Activated B cell treated with CpG ODN at 0.5 μM for 24 hours (primary cell): Measurements from ENCODE around the gene ISM1. TPM values are rescaled to one million over a fixed set of nuclear protein-coding genes. Genes with fewer than 3 reads are reported as not detected.

Source experiments
- ATAC-seq: fragments of 200-7000 bp; cut with Tn5 transposase; one replicate; pipeline ENCODE4 v1.10.0; 2021; ENCODE audit warnings: low read depth, mild to moderate bottlenecking, moderate library complexity
- CTCF ChIA-PET: fragments of 350-600 bp; sonication (Branson Sonifier 250); formaldehyde crosslinking; loops from one replicate; lab custom pipeline; 2021; ENCODE audit warnings: antibody characterized with exemption; lab: Charles Lee
- POLR2A ChIA-PET: fragments of 350-600 bp; sonication (Branson Sonifier 250); formaldehyde crosslinking; loops from one replicate; lab custom pipeline; 2021; ENCODE audit warnings: antibody characterized with exemption; lab: Charles Lee
- DNase-seq: peaks from one replicate; pipeline ENCODE4 v3.0.0; 2022
- H3K27ac Mint-ChIP-seq: one replicate; pipeline ENCODE4 v1.8.0; 2020; ENCODE audit warnings: mixed read lengths
- H3K27me3 Mint-ChIP-seq: one replicate; pipeline ENCODE4 v1.8.0; 2021; ENCODE audit warnings: mixed read lengths
- H3K36me3 Mint-ChIP-seq: one replicate; pipeline ENCODE4 v1.8.0; 2021; ENCODE audit warnings: low read depth, mixed read lengths
- H3K4me1 Mint-ChIP-seq: one replicate; pipeline ENCODE4 v1.8.0; 2021; ENCODE audit warnings: mixed read lengths
- H3K4me3 Mint-ChIP-seq: one replicate; pipeline ENCODE4 v1.8.0; 2020; ENCODE audit warnings: mild to moderate bottlenecking, mixed read lengths
- H3K9me3 Mint-ChIP-seq: one replicate; pipeline ENCODE4 v1.8.0; 2020; ENCODE audit warnings: mixed read lengths
- intact Hi-C: fragments of 100-400 bp; cut with micrococcal nuclease; formaldehyde crosslinking; loops from one replicate; pipeline ENCODE4 v1.15.1; 2024
- total RNA-seq: library from RNA; stranded (reverse); gene quantifications from 2 replicates; pipeline ENCODE4 v1.2.3, GENCODE V29; 2022
- TF ChIP-seq, protein P1 (sequence below): fragments of 200-600 bp; IDR thresholded peaks from one replicate; pipeline ENCODE4 v1.8.0; 2022; ENCODE audit warnings: antibody characterized with exemption, mild to moderate bottlenecking

Gene ISM1
- total RNA-seq, 1 donor from 2014 or later, result not detected

- no peak for ATAC-seq
- intact Hi-C loops, result no loop called here
These were observed 43.8 kb downstream of the ISM1 start for GRCh38 chr20:13264907-13265306.

DNA sequence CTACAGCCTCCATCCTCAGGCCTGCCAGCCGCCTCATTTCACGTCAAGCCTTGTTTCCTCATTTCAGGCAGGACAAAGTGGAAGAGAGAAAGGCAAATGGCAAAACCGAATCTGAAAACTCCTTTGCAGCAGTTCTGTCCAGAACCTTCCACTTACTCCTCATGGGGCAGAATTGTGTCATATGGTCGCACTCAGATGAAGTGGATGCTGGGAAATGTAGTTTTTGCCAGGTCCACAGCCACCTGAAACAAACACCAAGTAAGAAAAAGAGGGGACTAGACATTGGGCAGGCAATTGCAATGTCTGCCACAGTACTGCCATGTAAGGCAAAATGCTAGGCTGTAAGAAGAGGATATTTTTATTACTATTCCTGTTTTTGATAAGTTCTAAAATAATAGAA, 44.9 kb downstream of the ISM1 start:
- H3K27me3 Mint-ChIP-seq, result peaks cover under 1% of the 10 kb centered on the region
- ChIA-PET POLR2A (no interaction called here), CTCF (no interaction called here)
- intact Hi-C loops, result no loop called here
- H3K36me3 Mint-ChIP-seq, result no peaks in the 10 kb centered on the region
- TF ChIP-seq, protein P1, sequence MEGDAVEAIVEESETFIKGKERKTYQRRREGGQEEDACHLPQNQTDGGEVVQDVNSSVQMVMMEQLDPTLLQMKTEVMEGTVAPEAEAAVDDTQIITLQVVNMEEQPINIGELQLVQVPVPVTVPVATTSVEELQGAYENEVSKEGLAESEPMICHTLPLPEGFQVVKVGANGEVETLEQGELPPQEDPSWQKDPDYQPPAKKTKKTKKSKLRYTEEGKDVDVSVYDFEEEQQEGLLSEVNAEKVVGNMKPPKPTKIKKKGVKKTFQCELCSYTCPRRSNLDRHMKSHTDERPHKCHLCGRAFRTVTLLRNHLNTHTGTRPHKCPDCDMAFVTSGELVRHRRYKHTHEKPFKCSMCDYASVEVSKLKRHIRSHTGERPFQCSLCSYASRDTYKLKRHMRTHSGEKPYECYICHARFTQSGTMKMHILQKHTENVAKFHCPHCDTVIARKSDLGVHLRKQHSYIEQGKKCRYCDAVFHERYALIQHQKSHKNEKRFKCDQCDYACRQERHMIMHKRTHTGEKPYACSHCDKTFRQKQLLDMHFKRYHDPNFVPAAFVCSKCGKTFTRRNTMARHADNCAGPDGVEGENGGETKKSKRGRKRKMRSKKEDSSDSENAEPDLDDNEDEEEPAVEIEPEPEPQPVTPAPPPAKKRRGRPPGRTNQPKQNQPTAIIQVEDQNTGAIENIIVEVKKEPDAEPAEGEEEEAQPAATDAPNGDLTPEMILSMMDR, result no peak
- H3K4me1 Mint-ChIP-seq, result no peaks in the 10 kb centered on the region
- ATAC-seq, result no peak
- no peak overlapping the region for H3K27ac Mint-ChIP-seq
- H3K9me3 Mint-ChIP-seq, result no peaks in the 10 kb centered on the region
- DNase-seq, result no peak
- no peak overlapping the region for H3K4me3 Mint-ChIP-seq

More at GRCh38 chr20:13264907-13265306, 43.8 kb downstream of the ISM1 start:
- ChIA-PET CTCF (no interaction called here), POLR2A (no interaction called here)
- H3K36me3 Mint-ChIP-seq, result no peaks in the 10 kb centered on the region
- no peaks in the 10 kb centered on the region for H3K9me3 Mint-ChIP-seq
- DNase-seq, result no peak
- TF ChIP-seq, protein P1, result no peak
- H3K27me3 Mint-ChIP-seq, result peaks cover 3% of the 10 kb centered on the region
- no peak overlapping the region for H3K4me3 Mint-ChIP-seq
- no peaks in the 10 kb centered on the region for H3K4me1 Mint-ChIP-seq
- H3K27ac Mint-ChIP-seq, result no peak overlapping the region

- Mint-ChIP-seq H3K9me3 (no peaks in the 10 kb centered on the region), H3K4me1 (no peaks in the 10 kb centered on the region), H3K36me3 (no peaks in the 10 kb centered on the region), H3K27ac (no peak overlapping the region), H3K4me3 (no peak overlapping the region), H3K27me3 (peaks cover 3% of the 10 kb centered on the region)
- TF ChIP-seq, protein P1, result no peak
- CTCF ChIA-PET, result no interaction called here
- intact Hi-C loops, result no loop called here
- POLR2A ChIA-PET, result no interaction called here
- DNase-seq (no peak), ATAC-seq (no peak)
These were observed 46.2 kb downstream of the ISM1 start for GRCh38 chr20:13267231-13267630.

DNA sequence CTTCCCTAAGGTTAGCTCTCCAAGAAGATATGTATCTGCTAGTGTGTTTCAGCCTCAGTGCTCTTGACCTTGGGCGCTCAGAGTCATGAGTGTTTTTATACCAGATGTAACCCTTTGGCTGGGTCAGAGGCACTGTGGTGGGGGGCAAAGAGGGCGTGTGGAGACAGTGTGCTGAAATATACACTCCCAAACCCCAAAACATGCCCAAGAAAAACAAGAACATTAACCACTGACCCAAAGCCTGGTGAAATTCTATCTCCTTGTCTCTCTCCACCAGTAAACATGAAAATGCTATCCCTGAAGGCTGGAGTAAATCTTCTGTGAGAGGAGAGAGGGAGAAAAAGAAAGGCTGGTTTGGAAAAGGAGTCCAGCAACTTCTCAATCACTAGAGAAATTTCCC, 47.9 kb downstream of the ISM1 start:
- peaks cover 3% of the 10 kb centered on the region for H3K27me3 Mint-ChIP-seq
- TF ChIP-seq, protein P1, result no peak
- ChIA-PET POLR2A (no interaction called here), CTCF (no interaction called here)
- DNase-seq (no peak), ATAC-seq (no peak)
- no peak overlapping the region for H3K4me3 Mint-ChIP-seq
- no peaks in the 10 kb centered on the region for H3K36me3 Mint-ChIP-seq
- intact Hi-C loops, result no loop called here
- no peaks in the 10 kb centered on the region for H3K4me1 Mint-ChIP-seq
- H3K27ac Mint-ChIP-seq, result no peak overlapping the region
- H3K9me3 Mint-ChIP-seq, result no peaks in the 10 kb centered on the region

- no peak for ATAC-seq
- DNase-seq, result no peak
- Mint-ChIP-seq H3K9me3 (no peaks in the 10 kb centered on the region), H3K27me3 (peaks cover 3% of the 10 kb centered on the region), H3K4me3 (no peak overlapping the region), H3K4me1 (no peaks in the 10 kb centered on the region), H3K36me3 (no peaks in the 10 kb centered on the region), H3K27ac (no peak overlapping the region)
- ChIA-PET POLR2A (no interaction called here), CTCF (no interaction called here)
- TF ChIP-seq, protein P1, result no peak
- intact Hi-C loops, result no loop called here
These were observed 49.1 kb downstream of the ISM1 start for GRCh38 chr20:13270211-13270610.
